HG03039 (cell line): ENCODE data around the gene HCAR2.
"Not testable (repeated sequence)": the region's sequence is repeated elsewhere in the genome, so short reads cannot be mapped to it uniquely, and the experiment has no call there.

ENCODE experiments used
- ATAC-seq: cut with Tn5 transposase; IDR thresholded peaks from one replicate; pipeline ENCODE4 v1.9.1; 2021; ENCODE audit warnings: mild to moderate bottlenecking, moderate library complexity; ENCODE audit not compliant: unreplicated experiment

The HCAR2 gene

GRCh38 chr12:122702890-122703611, at the start of gene HCAR2:
Gene HCAR2, minus strand, starts transcription at chr12:122703357. Its CDS starts 74 bp downstream, at chr12:122703283.
- not testable (repeated sequence) for ATAC-seq

GRCh38 chr12:122752464-122753318, 49.5 kb upstream of the HCAR2 start, which contains the start of gene DENR:
Gene DENR, plus strand, starts transcription at chr12:122752824. Its CDS starts 878 bp downstream, at chr12:122753702.
- peak; percentile 93 for ATAC-seq

- not testable (repeated sequence) for ATAC-seq
Measured at GRCh38 chr12:122750781-122751515, 47.8 kb upstream of the HCAR2 start.

- ATAC-seq, result no peak
Measured at GRCh38 chr12:122749569-122750332, 46.6 kb upstream of the HCAR2 start.

GRCh38 chr12:122747224-122748135, 44.3 kb upstream of the HCAR2 start:
- ATAC-seq, result no peak

- no peak for ATAC-seq
Measured at GRCh38 chr12:122743895-122744525, 40.9 kb upstream of the HCAR2 start.

- no peak for ATAC-seq
Measured at GRCh38 chr12:122740351-122740750, 37.2 kb upstream of the HCAR2 start.

- no peak for ATAC-seq
Measured at GRCh38 chr12:122738571-122738970, 35.4 kb upstream of the HCAR2 start.

GRCh38 chr12:122732611-122733010, 29.5 kb upstream of the HCAR2 start:
- no peak for ATAC-seq

- no peak for ATAC-seq
Measured at GRCh38 chr12:122732170-122732569, 29.0 kb upstream of the HCAR2 start.

- ATAC-seq, result no peak
Measured at GRCh38 chr12:122730215-122731014, 27.3 kb upstream of the HCAR2 start, which contains the start of gene HCAR1. Gene HCAR1, minus strand, starts transcription at chr12:122730844. Its CDS starts 505 bp downstream, at chr12:122730339.

GRCh38 chr12:122729583-122730214, 26.5 kb upstream of the HCAR2 start:
- ATAC-seq, result no peak

- no peak for ATAC-seq
Measured at GRCh38 chr12:122726080-122726558, 23.0 kb upstream of the HCAR2 start.

- no peak for ATAC-seq
Measured at GRCh38 chr12:122725452-122726079, 22.4 kb upstream of the HCAR2 start.

GRCh38 chr12:122724641-122725243, 21.6 kb upstream of the HCAR2 start:
- ATAC-seq, result no peak

- no peak for ATAC-seq
Measured at GRCh38 chr12:122722387-122722786, 19.2 kb upstream of the HCAR2 start.
